Umbilical cord (tissue), 2 donors: Measurements from ENCODE around the gene IPCEF1. TPM values are rescaled to one million over a fixed set of nuclear protein-coding genes. Genes with fewer than 3 reads are reported as not detected.

Source experiments
- DNase-seq: peaks from one replicate; pipeline ENCODE4 v3.0.0-alpha.2; 2015; ENCODE audit warnings: low spot score
- total RNA-seq: library from RNA; depleted of rRNA; stranded (reverse); fragments of >200 nt; gene quantifications from one replicate; pipeline ENCODE4 v1.2.3, GENCODE V29; 2014; ENCODE audit warnings: low replicate concordance; ENCODE audit not compliant: insufficient read depth

IPCEF1 gene
- 4.1 TPM for total RNA-seq

GRCh38 chr6:154356690-154357089 lies at the start of gene IPCEF1:
Gene IPCEF1, minus strand, starts transcription at chr6:154356803. Its CDS starts 90,856 bp downstream, at chr6:154265947.
- peak; percentile 32 for DNase-seq

GRCh38 chr6:154406301-154406700 lies 49.7 kb upstream of the IPCEF1 start:
- no peak for DNase-seq

GRCh38 chr6:154404791-154405400 lies 48.3 kb upstream of the IPCEF1 start:
- peak; percentile 66 for DNase-seq

DNA sequence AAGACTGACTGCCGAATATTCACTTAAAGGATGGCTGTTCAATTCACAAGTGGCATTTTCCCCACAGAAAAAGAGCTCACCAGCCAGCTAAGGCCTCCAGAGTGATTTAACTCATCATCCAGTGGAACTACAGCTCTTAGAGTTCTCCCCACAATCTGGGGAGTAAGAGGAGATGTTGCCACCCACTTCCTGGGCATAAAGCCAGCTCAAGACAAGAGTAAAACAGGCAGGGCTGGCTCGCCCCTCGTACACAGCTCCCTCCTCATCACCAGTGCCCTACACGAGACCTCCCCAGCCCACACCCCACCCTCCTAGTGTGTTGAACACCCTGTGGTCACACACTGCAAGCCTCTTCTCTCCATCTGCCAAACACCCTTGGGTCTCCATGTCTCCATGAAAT lies 47.2 kb upstream of the IPCEF1 start:
- DNase-seq: peak; percentile 72

- DNase-seq: no peak
Observed at GRCh38 chr6:154402081-154402780, 45.6 kb upstream of the IPCEF1 start.

- DNase-seq: peak; percentile 51
Observed at GRCh38 chr6:154399097-154399496, 42.5 kb upstream of the IPCEF1 start.

DNA sequence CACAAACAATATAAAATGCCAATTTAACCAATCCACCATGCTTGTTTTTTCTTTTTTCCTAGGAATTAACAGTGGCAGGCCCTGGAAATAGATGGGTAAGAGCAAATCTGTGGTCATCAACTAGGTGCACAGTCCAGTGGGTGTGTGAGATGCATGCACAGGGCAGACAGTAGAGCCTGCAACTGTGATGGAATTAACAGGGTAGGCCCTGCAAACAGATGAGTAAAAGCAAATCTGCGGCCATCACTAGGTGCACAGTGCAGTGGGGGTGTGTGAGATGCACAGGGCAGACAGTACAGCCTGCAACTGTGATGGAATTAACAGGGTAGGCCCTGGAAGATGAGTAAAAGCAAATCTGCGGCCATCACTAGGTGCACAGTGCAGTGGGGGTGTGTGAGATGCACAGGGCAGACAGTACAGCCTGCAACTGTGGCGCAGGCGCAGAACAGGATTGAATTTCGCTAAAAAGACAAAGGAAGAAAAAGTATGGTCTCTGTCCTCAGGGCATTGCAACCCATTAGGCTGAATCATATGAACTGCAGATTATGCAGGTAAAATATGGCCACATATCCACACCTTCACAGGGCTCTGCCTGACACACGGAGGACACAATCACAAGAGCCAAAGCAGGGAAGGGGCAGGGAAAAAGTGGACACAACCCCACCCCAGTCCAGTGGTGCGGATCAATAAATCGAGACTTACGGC lies 41.0 kb upstream of the IPCEF1 start:
- DNase-seq: no peak

- DNase-seq: no peak
Observed at GRCh38 chr6:154395878-154396277, 39.3 kb upstream of the IPCEF1 start.

GRCh38 chr6:154395316-154395715 lies 38.7 kb upstream of the IPCEF1 start:
- no peak for DNase-seq

DNA sequence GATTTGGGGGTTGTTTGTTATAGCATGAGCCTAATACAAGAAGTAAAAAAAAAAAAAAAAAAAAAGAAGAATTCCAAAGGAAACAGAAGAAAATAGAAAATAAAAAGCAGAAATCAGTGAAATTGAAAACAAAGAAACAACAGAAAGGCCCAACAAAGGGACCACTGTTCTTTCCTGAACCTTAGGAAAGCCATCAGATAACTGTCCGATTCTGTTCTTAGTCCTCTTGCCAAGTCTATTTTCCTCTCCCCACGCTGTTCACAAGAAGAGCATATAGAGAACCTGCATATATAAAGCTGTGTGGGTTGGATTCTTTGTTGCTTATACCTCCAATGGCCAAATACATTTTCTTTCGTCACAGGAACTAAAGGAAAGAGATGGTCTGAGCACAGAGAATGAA lies 38.0 kb upstream of the IPCEF1 start:
- DNase-seq: no peak

DNA sequence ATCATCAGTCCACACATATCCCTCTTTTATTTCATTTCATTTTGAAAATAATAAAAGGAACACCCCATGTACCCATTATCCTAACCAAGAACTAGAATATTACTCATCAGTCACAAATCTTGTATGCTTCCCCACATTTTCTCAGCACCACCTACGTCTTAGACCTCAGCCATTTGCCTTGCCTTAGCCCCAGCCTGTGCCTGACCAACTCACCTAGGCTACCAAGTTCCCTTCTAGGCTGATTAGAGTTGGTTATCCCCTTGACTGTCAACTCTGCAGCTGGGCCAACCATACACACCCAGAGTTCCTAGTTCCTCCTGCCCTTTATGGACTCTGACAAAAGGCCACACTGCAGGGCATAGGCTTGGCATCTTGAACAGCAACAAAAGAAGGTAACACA lies 33.4 kb upstream of the IPCEF1 start:
- no peak for DNase-seq

DNA sequence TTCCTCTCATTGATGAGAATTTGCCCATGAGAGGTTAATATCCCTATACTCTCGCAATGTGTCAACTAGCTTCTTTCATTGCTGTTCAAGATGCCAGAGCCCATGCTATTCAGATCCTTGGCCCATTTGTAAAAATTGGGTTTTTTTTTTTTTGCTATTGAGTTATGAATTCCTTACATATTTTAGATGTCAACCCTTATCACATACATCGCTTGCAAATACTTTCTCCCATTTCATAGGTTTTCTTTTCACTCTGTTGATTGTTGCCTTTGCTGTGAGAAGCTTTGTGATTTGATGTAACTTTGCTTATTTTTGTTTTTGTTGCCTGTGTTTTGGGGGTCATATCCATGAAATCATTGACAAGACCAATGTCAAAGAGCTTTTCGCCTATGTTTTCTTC lies 32.2 kb upstream of the IPCEF1 start:
- DNase-seq: no peak

DNA sequence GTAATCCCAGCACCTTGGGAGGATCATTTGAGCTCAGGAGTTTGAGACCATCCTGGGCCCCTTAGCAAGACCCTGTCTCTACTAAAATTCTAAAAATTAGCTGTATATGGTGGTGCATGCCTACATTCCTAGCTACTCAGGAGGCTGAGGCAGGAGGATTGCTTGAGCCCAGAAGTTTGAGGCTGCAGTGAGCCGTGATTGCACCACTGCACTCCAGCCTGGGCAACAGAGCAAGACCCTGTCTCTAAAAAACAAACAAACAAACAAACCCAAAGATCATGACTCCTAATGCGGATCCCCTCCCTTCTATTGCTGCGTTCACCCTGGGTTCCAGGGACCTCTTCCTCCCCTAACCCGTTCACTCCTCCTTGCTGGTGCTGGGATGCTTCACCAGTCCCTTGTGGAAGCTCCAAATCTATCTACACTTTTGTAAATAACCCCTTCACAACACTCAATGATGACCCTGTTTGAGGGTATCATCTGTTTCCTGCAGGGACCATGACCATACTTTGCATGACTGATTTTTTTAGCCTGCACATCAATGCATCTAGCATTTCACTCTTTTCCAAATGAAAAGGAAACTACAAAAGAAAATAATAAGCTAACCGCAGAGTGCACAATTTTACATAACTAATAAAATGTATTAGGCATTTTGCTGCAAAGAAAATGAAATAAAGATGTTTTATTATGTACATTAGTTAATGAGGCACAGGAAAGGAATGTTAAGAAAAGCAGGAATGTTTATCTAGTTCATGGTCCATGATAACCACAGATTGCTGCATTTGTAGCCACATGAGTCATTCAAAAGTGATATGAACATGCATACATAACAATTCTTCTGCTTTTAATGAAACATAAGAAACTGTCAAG lies 30.5 kb upstream of the IPCEF1 start:
- peak; percentile 83 for DNase-seq

DNA sequence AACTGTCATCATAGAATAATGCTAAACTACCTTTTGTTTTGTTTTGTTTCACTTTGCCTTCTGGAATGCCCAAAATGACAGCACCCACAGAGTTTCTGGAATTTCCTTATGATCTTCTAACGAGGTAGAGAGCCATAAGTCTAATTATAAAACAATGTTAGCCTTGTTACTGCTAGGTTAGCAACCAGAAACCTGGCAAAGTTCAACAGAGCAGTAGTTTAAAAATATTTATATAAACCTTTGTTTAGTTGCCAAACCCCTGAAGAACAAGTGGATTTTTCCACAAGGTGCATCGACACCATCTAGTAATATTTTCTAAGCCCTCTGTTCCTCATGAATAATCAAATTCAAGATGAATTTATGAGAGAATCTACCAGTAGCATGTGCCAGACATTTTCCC lies 27.6 kb upstream of the IPCEF1 start:
- DNase-seq: no peak

- DNase-seq: no peak
Observed at GRCh38 chr6:154383273-154383672, 26.7 kb upstream of the IPCEF1 start.

DNA sequence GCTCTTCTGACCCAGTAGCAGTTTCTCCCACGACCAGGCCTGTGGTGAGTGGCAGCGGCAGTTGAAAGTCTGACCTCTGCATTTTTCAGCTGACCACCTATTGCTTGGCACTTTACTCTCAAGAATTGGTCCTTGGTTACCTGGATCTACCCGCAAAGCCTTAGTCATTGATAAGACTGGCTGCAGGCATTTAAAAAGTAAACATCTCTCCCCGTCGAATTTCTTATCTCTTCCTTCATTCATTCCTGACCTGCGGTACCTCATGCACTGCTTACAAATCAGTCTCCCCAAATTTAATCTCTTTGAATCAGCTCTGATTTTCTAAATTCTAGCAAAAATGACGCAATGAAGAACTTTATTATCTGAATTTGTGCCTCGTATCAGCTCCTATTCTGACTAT lies 26.1 kb upstream of the IPCEF1 start:
- DNase-seq: no peak

DNA sequence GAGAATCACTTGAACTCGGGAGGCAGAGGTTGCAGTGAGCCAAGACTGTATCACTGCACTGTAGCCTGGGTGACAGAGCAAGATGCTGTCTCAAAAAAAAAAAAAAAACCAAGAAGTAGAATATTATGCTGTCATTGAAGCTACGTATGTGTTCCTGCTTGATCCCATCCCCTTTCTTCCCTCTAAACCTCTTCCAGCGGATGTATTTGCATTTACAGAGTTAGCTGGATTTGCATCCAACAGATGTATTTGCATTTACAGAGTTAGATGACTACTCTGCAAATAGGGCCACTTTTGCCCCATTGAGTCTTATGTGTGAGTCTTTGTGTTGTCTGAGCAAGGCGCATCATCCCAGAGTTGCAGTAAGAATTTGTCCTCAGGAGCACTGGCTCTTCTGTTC lies 24.9 kb upstream of the IPCEF1 start:
- no peak for DNase-seq

DNA sequence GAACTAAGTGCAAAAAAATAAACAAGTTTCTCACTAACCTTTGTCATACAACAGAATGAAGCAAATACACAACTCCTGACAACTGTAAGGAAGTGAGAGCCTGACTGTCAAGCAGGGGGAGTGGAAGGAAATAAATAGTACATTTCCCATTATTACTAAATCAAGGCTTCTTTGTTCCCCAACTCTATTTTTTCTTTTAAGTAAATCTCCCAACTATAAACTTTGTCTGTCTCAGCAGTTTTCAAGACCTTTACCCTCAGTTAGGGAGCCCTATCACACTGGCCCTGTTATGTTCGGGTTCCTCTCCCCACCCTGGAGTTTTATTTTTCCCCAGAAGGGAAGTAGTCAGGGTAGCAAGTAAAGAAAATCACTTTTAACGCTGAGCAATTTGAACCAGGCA lies 24.1 kb upstream of the IPCEF1 start:
- peak; percentile 24 for DNase-seq

DNA sequence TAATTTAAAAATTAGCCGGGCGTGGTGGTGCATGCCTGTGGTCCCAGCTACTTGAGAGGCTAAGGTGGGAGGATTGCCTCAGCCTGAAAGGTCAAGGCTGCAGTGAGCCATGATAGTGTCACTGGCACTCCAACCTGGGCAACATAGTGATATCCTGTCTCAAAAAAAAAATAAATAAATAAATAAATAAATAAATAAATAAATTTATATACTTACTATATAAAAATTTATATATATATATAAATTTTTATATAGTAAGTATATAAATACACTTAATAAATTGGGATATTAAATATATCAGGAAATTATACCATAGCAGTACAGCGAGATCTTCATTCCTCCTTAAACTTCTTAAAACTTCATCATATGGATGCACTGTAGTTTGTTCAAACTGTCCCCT lies 23.0 kb upstream of the IPCEF1 start:
- no peak for DNase-seq

DNA sequence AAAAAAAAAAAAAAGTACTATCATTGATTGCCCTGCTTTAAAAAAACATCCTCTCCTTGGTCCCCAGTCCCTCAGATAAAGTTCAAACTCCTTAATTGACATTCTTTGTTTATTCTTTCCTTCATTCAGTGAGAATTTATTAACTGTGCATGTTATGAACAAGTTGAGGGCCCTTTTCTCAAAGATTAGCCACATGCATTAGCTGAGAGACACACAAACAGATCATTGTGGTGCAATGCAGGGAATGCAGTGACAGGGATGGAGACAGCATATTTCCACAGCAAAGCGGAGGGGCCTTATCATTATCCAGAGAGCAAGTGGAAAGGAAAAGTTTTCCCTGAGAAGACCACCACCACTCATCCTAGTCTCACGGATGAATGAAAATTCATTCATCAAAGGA lies 21.9 kb upstream of the IPCEF1 start:
- DNase-seq: no peak

- DNase-seq: no peak
Observed at GRCh38 chr6:154377726-154378125, 21.1 kb upstream of the IPCEF1 start.

GRCh38 chr6:154373971-154374370 lies 17.4 kb upstream of the IPCEF1 start:
- no peak for DNase-seq
